ENCODE measurements around the gene FKBP2.

DNA sequence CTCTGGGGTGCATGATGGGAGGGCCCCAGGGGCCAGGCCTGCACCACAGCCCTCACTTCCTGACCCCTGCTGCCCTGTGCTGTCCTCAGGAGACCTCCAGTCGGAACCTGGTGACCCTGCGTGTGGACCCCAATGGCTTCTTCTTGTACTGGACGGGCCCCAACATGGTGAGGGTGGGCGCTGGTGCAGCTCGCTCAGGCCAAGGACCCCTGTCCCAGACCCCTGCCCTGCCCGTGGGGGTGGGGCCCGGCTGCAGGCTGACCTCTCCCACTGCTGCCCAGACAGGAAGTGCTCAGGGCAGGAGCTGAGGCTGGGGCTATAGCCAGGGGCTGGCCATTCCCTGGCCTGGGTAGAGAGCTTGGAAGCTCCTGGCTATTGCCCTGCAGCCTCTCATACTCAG is 13.4 kb downstream of the FKBP2 start:
- TF ChIP-seq, protein P1, sequence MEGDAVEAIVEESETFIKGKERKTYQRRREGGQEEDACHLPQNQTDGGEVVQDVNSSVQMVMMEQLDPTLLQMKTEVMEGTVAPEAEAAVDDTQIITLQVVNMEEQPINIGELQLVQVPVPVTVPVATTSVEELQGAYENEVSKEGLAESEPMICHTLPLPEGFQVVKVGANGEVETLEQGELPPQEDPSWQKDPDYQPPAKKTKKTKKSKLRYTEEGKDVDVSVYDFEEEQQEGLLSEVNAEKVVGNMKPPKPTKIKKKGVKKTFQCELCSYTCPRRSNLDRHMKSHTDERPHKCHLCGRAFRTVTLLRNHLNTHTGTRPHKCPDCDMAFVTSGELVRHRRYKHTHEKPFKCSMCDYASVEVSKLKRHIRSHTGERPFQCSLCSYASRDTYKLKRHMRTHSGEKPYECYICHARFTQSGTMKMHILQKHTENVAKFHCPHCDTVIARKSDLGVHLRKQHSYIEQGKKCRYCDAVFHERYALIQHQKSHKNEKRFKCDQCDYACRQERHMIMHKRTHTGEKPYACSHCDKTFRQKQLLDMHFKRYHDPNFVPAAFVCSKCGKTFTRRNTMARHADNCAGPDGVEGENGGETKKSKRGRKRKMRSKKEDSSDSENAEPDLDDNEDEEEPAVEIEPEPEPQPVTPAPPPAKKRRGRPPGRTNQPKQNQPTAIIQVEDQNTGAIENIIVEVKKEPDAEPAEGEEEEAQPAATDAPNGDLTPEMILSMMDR (IDR thresholded peaks at IDR 0.05 in 4 of 5, conservative IDR thresholded peaks at IDR 0.05 in 1 of 5): no peak
- TF ChIP-seq POLR2A (IDR thresholded peaks at IDR 0.05): no peak

Data from gastrocnemius medialis (tissue), 4 donors.